CD14-positive monocyte (primary cell): ENCODE data around the gene LIPG. TPM values are rescaled to one million over a fixed set of nuclear protein-coding genes. Genes with fewer than 3 reads are reported as not detected.

ENCODE experiments used
- DNase-seq, 3 donors: peaks; one replicate each; pipeline ENCODE4 v3.0.0-alpha.2; 2011 to 2022
- H2AFZ ChIP-seq: 2 replicates; pipeline ENCODE4 v1.6.0; 2012; ENCODE audit warnings: mild to moderate bottlenecking, low read depth, low read length, inconsistent platforms; ENCODE audit not compliant: insufficient read depth, poor library complexity, severe bottlenecking
- H3K27ac ChIP-seq, 2 donors: 1 replicate in 1 of 2; 2 replicates in 1 of 2; pipeline ENCODE4 v1.5.1; 2012 to 2013; ENCODE audit warnings: low read length in 2 of 2, control low read depth in 1 of 2, inconsistent platforms in 1 of 2, low read depth in 1 of 2, mild to moderate bottlenecking in 1 of 2
- H3K27me3 ChIP-seq, 2 donors: one replicate each; pipeline versions ENCODE4 v1.6.0 to v1.6.1; 2011 to 2013; ENCODE audit warnings: low read length in 2 of 2; ENCODE audit not compliant: control insufficient read depth in 2 of 2, insufficient read depth in 2 of 2
- H3K36me3 ChIP-seq, 2 donors: replicated peaks in 1 of 2; 1 replicate in 1 of 2; 2 replicates in 1 of 2; pipeline versions ENCODE4 v1.5.1 to v1.6.1; 2012 to 2013; ENCODE audit warnings: low read length in 2 of 2, control low read depth in 1 of 2, inconsistent platforms in 1 of 2, mild to moderate bottlenecking in 1 of 2; ENCODE audit not compliant: insufficient read depth in 2 of 2, control insufficient read depth in 1 of 2
- H3K4me1 ChIP-seq, 2 donors: 1 replicate in 1 of 2; 2 replicates in 1 of 2; pipeline versions ENCODE4 v1.5.1 to v1.6.1; 2012 to 2013; ENCODE audit warnings: low read length in 2 of 2, control low read depth in 1 of 2, inconsistent platforms in 1 of 2, mild to moderate bottlenecking in 1 of 2, moderate library complexity in 1 of 2; ENCODE audit not compliant: insufficient read depth in 2 of 2, control insufficient read depth in 1 of 2
- H3K4me2 ChIP-seq: replicated peaks from 2 replicates; pipeline ENCODE3; 2012; ENCODE audit warnings: low read length, moderate library complexity, mild to moderate bottlenecking; ENCODE audit not compliant: poor library complexity, severe bottlenecking; ENCODE audit errors: extremely low read depth
- H3K4me3 ChIP-seq, 3 experiments: fragments of 200-600 bp in 1 of 3; sonication (generic) in 1 of 3; replicated peaks in 1 of 3; 1 replicate in 2 of 3; 2 replicates in 1 of 3; pipeline ENCODE4 v1.5.1; 2011 to 2013; ENCODE audit warnings: low read length in 3 of 3, mild to moderate bottlenecking in 3 of 3, control low read depth in 2 of 3, low read depth in 2 of 3, inconsistent platforms in 1 of 3, moderate library complexity in 1 of 3
- H3K79me2 ChIP-seq: 2 replicates; pipeline ENCODE4 v1.6.0; 2012; ENCODE audit warnings: mild to moderate bottlenecking, control low read depth, inconsistent platforms, low read length, moderate library complexity; ENCODE audit not compliant: insufficient read depth
- H3K9ac ChIP-seq: 2 replicates; pipeline ENCODE4 v1.6.0; 2017; ENCODE audit warnings: low read length, mild to moderate bottlenecking; ENCODE audit not compliant: insufficient read depth, poor library complexity, severe bottlenecking
- H3K9me3 ChIP-seq, 2 donors: replicated peaks in 1 of 2; 1 replicate in 1 of 2; 2 replicates in 1 of 2; pipeline versions ENCODE4 v1.5.1 to v1.6.1; 2012 to 2013; ENCODE audit warnings: low read length in 2 of 2, control low read depth in 1 of 2; ENCODE audit not compliant: control insufficient read depth in 1 of 2, insufficient read depth in 1 of 2
- H4K20me1 ChIP-seq: 2 replicates; pipeline ENCODE4 v1.6.0; 2012; ENCODE audit warnings: mild to moderate bottlenecking, low read length, control low read depth, moderate library complexity; ENCODE audit not compliant: insufficient read depth
- H3K27ac Mint-ChIP-seq, 7 donors: one replicate each; pipeline ENCODE4 v1.8.0; 2020; ENCODE audit warnings: mild to moderate bottlenecking in 7 of 7, mixed read lengths in 7 of 7, moderate library complexity in 6 of 7, inconsistent platforms in 2 of 7
- H3K27me3 Mint-ChIP-seq, 3 donors: one replicate each; pipeline ENCODE4 v1.8.0; 2021 to 2022; ENCODE audit warnings: low read depth in 3 of 3, mild to moderate bottlenecking in 3 of 3, mixed read lengths in 3 of 3, moderate library complexity in 3 of 3, inconsistent platforms in 1 of 3
- H3K36me3 Mint-ChIP-seq, 2 donors: one replicate each; pipeline ENCODE4 v1.8.0; 2020; ENCODE audit warnings: mixed read lengths in 2 of 2, inconsistent platforms in 1 of 2, mild to moderate bottlenecking in 1 of 2
- H3K4me1 Mint-ChIP-seq: one replicate; pipeline ENCODE4 v1.8.0; 2020; ENCODE audit warnings: mild to moderate bottlenecking, mixed read lengths
- H3K4me3 Mint-ChIP-seq, 2 donors: one replicate each; pipeline ENCODE4 v1.8.0; 2020; ENCODE audit warnings: mild to moderate bottlenecking in 2 of 2, mixed read lengths in 2 of 2, moderate library complexity in 1 of 2
- H3K9me3 Mint-ChIP-seq, 7 donors: one replicate each; pipeline ENCODE4 v1.8.0; 2020 to 2022; ENCODE audit warnings: mixed read lengths in 7 of 7, mild to moderate bottlenecking in 6 of 7, moderate library complexity in 6 of 7, inconsistent platforms in 2 of 7
- CTCF ChIP-seq: fragments of 200-600 bp; IDR thresholded peaks from one replicate; pipeline ENCODE4 v1.8.0; 2022; ENCODE audit warnings: antibody characterized with exemption, mild to moderate bottlenecking
- whole genome bisulfite sequencing: methylation state at CpG from one replicate; pipeline ENCODE4 v1.1.5; 2013; ENCODE audit warnings: missing lambda C conversion rate; ENCODE audit not compliant: insufficient coverage; 5-methylcytosine and 5-hydroxymethylcytosine counted together
- intact Hi-C, 2 donors: fragments of 100-400 bp; cut with micrococcal nuclease; formaldehyde crosslinking; loops; one replicate each; pipeline versions ENCODE4 v1.15.0 to v1.15.1; 2023
- polyA plus RNA-seq, 3 donors: library from polyadenylated mRNA; depleted of rRNA in 1 of 3; unstranded in 2 of 3; stranded (reverse) in 1 of 3; fragments of 300-500 nt in 2 of 3; fragments of >200 nt in 1 of 3; fragmentation: Illumina TruSeq in 2 of 3; gene quantifications; 1 replicate in 2 of 3; 2 replicates in 1 of 3; pipeline ENCODE4 v1.2.3, GENCODE V29; 2012 to 2021

The LIPG gene
- polyA plus RNA-seq, 3 donors, result not detected

GRCh38 chr18:49630246-49630699 is 68.4 kb downstream of the LIPG start:
- Mint-ChIP-seq H3K4me1 (peaks cover 6% of the 10 kb centered on the region), H3K4me3 (no peak overlapping the region), H3K27ac (no peak overlapping the region), H3K36me3 (no peaks in the 10 kb centered on the region), H3K27me3 (peaks cover 2 to 7% (median 4%) of the 10 kb centered on the region in 3 donors), H3K9me3 (peaks cover 0 to 7% (median 0%) of the 10 kb centered on the region in 7 donors)
- Histone ChIP-seq H3K4me1 (no peaks in the 10 kb centered on the region), H4K20me1 (no peaks in the 10 kb centered on the region), H3K79me2 (no peaks in the 10 kb centered on the region), H3K36me3 (no peaks in the 10 kb centered on the region), H3K4me3 (no peak overlapping the region), H3K9me3 (no peaks in the 10 kb centered on the region), H3K27ac (no peak overlapping the region), H2AFZ (no peak overlapping the region), H3K9ac (no peak overlapping the region), H3K4me2 (no peak overlapping the region), H3K27me3 (no peaks in the 10 kb centered on the region)
- DNase-seq, result no peak
- intact Hi-C loops, result no loop called here
- TF ChIP-seq CTCF, result no peak

- H3K27ac ChIP-seq, result no peak overlapping the region
- H4K20me1 ChIP-seq, result no peaks in the 10 kb centered on the region
- no peak overlapping the region for H3K4me2 ChIP-seq
- no peaks in the 10 kb centered on the region for H3K36me3 ChIP-seq
- no peaks in the 10 kb centered on the region for H3K36me3 Mint-ChIP-seq
- 91% methylated on average over 7 of the region's 12 CpGs for WGBS
- H3K79me2 ChIP-seq, result no peaks in the 10 kb centered on the region
- no peak overlapping the region for H3K4me3 Mint-ChIP-seq
- H2AFZ ChIP-seq, result no peak overlapping the region
- DNase-seq, result no peak
- no peaks in the 10 kb centered on the region for H3K9me3 ChIP-seq
- H3K9ac ChIP-seq, result no peak overlapping the region
- no peak overlapping the region for H3K27ac Mint-ChIP-seq
- no peaks in the 10 kb centered on the region for H3K27me3 ChIP-seq
- TF ChIP-seq CTCF, result no peak
- H3K27me3 Mint-ChIP-seq, result peaks cover 2 to 7% (median 4%) of the 10 kb centered on the region in 3 donors
- peaks cover 6% of the 10 kb centered on the region for H3K4me1 Mint-ChIP-seq
- no peaks in the 10 kb centered on the region for H3K4me1 ChIP-seq
- intact Hi-C loops, result no loop called here
- H3K9me3 Mint-ChIP-seq, result peaks cover 0 to 7% (median 0%) of the 10 kb centered on the region in 7 donors
- no peak overlapping the region for H3K4me3 ChIP-seq
Observed at GRCh38 chr18:49631146-49631866, 69.4 kb downstream of the LIPG start.
